ENCODE results near the gene NR2F1.

The NR2F1 gene

DNA sequence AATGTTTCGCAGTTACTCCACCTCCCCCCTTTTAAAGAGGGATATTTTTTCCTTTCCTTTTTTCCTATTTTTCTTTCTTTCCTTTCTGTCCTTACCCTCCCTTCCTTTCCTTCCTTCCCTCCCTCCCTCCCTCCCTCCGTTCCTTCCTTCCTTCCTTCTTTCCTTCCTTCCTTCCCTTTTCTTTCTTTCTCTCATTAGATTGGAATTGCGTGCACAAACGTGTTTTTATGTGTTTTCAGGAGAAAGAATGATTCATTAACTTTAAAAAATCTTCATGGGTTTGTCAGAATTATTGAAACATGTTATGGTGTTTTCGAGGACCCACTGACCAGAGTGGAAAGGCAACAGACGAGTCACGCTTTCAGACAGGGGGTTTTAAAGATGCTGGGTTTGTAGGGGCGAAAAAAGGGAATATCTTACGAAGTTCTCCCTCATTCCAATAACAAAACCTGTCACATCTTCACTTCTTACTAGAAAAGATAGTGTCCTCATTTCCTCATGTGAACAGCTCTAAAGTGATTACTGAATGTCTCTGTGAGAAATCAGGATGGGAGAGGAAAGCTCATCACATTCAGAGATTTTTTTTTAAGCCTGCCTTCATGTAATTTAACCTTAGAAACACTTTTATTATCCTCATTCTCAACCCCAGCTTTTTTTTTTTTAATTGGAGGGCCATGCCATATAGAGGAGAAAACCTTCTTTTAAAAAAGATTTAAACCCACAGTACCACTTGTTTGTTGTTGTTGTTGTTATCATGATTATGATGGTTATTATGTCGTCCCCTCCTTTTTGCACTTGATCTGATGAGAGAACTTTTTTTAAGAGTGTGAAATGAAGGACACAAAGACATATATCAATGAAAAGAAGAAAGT lies 21.9 kb downstream of the NR2F1 start:
- DNase-seq = no peak

DNA sequence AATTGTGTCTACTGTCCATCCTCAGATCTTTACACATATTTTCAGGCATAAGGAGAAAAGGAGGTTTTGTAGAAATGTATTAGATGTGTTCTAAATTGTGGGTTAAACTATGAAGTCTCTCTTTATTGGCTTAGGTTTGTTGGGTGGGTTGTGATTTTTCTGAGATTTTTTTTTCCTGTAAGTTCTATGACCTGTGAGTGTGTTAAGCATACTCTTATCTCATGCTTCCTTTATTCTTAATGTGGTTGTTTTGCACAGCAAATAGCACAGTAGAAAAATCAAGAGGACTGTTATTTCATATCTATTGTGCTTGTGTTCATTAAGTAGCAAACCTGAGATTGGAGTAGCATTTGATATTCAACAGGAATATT lies 23.3 kb downstream of the NR2F1 start:
- no peak for DNase-seq

DNA sequence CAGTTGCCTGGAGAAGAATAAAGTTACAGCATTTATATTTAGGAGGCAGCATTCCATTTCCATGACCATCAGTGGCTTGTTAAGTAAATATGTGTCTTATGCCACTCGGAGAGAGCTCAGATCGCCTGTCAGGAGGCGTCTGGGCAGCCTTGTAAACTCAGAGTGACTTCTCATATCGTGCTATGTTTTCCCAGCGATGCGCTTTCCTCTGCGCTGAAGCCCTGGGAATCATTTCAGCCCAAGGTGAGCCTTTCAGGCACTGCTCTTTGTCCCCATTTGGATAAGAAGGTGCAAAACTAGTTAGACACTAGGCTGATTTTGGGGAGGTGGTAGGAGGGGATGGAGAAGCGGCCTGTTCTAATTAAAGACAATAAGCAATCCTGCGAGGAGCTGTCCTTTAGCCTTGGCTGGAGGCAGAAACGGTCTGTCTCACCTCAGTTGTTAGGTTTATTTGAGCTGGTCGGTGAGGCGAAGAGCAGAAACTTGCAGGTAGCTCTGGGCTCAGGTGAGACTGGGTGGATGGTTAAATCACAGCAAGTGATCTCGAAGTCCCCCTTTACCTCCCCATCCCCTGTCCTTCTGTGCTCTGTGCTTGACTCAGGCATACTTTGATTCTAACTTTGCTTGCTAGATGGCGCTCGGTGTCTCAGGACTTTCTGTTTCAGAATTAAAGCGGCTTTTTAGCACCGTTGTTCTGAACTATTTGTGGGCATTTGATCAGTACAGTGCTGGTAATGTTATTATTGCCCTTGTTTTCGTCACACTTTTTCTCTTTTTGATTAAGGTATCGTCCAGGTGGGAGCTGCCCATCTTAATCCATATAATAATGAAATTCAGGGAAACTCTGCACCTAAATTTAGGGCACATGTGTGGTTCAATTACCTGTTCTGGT lies 24.6 kb downstream of the NR2F1 start:
- DNase-seq = no peak

DNA sequence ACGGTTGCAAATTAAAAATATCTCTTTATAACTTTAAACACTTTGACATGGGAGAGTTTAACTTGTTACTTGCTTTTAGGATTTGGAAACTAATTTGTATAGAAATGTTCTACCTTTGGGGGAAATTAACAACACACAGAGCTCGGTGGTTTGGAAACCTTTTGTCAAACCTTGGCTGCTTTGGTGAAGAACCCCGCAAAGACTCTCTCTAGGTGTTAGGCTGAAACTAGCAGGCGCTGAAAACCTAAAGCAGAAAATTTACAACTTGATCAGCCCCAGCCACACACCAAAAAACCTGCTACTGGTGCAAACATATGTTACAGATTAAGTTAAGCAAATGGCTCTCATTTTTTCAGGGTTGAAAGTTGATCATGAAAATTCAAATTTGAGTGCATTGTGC lies 25.8 kb downstream of the NR2F1 start:
- DNase-seq = no peak

DNA sequence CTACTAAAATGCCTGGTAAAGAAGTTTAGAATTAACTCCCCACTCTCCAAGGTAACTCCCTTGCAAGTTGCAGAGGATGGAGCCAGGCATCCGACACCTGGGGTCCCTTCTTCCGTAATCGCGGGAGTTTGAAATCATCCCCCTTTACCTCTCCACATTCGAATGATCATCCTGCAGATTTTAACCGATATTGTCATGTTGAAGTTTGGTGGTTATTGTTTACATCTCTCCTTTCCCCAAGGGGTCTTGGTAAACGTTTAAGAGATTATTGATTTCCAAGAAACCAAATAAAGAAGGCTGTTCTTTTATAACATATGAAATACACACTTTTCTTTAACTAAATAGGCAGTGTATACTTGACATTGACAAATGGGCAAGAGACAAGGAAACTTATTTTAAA lies 26.7 kb downstream of the NR2F1 start:
- no peak for DNase-seq

DNA sequence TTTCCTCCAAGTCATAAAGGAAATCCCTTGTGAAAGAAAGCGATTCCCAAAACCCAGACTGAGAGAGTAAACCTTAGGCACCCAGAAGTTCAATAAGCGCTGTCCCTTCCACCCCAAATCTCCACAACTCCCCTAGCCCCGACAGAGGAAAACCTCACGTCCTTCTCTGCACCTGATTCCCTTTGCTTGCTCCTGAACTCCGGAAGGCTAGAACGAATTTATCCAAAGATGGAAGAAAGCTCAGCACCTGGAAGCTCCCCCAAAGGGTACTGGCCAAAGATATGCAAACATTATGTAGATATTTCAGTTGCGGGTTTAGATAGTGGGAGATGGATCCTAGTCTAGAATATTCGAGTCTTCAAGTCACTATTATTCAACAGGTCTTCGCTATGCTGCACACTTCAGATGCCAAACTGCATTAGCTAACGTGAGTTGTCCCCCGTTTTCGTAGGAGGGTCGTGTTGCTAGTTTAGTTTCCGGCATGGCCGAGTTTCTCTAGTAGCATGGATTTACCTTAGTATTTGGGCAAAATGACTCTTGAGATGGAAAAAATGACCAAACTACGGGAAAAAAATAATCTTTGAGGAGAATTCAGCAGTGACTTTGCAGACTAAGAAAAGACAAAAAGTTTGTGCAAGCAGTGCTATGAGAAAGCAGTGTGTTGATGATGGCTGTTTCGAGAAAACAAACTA lies 27.7 kb downstream of the NR2F1 start:
- no peak for DNase-seq

DNA sequence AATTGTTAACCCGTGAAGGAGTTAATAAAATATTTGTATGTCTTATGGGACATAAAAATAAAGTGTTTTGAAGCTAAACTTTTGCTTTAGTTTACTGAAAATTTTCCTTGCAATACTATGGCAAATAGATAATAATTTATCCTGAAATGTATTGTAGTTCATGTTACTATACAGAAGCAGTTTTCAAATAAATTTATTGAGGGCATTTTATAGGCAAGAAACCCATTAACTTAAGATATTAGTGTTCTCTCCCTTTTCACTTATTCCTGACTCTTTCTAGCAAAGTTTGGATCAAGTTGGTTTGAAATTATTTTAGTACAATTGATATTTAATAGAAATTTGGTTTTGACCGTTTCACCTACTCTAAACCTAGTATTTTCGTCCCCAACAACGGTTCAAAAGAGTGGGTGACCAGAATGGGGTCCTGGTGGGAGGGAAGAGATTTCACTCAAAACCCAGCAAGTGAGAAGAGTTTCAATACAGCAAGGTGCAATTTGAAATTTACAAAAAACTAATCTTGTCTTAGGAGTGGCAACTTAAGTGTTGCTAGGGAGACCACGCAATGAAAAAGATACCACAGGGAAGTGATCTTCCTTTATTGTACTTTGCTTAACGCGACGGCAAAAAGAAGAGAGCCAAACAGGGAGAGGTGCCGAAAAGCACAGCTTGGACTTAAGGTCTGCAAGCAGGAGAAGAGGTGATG lies 28.4 kb downstream of the NR2F1 start:
- DNase-seq = no peak

DNA sequence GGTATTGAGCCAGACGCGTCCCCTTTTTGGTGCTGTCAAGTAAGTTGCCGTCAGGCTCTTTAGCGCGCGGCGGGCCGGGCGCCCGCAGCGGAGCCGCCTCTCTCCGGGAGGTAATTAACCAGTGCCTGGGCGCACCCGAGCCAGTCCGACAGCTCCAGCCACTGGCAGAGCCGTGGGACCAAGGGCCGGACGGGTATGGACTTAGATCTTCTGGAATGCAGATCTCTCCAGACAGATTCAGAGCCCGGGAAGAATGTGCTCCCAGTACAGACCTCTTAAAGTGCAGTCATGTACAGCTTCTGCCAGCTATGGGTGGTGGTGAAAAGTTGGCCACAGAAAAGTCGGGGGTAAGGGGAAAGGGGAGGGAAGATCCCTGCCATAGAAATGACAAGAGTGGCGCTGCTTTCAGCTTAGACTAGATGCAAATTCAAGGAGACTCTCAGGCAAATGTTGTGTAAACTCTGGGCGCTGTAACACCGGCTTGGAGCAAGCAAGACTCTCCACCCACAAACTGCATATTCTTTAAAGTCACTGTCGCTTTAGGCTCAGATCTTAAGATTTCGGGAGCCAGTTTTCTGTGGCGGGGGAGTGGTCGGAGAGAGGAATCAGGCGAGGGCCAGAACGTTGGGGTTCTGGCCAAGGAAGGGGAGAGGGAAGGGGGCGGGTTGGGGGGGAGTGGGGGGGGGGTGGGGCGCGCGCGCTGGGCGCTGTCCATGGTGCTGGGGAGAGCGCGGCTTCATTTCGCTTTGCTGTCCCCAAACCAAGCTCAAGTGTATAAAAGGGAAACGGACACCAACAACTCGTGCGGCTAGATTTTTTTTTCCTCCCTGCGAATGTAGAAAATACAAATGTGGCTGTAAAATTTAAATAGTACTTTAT lies 29.2 kb downstream of the NR2F1 start:
- no peak for DNase-seq

DNA sequence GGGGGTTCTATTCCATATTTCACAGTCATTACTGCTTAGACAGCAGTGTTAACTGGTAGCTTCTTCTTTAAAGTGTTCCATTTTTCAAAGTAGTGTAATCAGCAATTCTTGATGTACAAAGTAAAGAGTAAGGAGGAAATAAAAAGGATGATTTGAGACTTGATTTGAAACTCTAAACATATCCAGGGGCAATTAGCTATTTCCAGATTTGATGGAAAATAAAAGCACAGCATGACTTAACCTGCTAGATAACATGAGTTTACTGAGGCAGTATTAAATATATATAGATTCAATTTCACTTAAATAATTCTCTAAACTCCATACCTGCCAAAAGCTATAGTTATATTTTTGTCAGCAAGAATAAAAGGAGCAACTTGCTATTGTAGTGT lies 29.8 kb downstream of the NR2F1 start:
- DNase-seq = no peak

DNA sequence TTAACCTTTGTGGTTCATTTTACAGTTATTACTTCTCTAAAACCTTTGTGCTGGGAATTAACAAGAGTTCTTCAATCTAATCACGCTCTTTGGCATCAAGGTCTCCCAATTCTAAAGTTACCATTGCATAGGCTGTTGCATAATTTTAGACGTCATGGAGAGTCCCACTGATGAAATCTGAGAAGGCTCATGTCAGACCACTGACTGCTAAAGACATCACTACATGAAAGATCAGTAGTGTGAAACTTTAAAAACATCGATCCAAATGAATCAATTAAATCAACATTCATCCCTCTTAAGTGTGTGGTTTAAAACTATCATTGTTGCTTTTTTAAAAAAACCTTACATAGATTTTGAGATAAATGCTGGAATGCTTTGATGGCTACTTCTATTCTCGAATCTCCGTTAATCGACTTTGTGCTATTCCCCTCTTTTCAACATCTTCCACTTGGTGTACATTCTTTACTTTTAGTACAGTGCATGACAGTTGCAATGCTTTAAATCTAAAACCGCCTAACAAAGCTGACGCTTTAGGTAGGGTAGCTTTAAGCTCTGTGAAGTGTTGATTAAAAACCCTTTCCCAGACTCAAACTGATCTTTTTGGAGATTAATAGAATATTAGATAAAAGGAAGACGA lies 33.6 kb downstream of the NR2F1 start:
- DNase-seq = no peak

DNA sequence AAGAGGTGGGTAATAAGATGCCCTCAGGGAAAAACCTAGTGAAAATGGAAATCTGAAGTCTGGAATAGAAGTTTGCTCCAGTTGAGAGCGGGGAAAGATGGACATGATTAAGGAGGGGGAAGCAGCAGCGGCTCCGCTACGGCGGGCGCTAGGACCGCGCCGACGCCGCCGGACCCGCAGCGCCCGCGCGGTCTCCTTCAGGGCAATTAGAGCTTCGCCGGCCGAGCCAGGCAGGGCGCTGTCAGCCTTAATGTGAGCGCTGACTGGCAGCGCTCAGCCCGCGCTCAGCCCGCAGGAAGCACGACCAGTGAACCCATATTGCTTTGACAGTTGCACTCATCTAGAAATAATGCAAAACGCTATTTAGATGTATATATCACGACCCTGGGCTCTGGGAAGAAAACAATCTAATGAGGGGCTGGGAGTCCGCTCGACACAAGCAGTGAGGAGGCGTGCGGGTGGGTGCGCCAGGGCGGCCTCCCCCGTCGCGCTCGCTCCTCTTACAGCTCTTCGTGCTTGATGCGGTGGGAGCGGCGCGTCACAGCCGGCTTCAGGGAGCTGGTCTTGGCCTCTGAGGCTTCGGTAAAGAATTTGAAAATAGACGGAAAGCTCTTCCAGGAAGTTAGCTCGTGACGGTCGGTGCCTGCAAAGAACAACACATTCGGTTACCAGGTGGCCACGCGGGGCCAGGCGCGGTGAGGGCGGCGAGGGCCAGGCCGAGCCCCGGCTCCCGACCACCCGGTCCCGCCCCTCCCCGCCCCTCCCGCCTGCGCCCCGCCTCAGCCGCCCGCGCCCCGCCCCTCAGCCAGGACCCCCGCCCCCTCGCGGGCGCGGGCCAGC lies 37.7 kb downstream of the NR2F1 start:
- DNase-seq = peak; percentile 86

DNA sequence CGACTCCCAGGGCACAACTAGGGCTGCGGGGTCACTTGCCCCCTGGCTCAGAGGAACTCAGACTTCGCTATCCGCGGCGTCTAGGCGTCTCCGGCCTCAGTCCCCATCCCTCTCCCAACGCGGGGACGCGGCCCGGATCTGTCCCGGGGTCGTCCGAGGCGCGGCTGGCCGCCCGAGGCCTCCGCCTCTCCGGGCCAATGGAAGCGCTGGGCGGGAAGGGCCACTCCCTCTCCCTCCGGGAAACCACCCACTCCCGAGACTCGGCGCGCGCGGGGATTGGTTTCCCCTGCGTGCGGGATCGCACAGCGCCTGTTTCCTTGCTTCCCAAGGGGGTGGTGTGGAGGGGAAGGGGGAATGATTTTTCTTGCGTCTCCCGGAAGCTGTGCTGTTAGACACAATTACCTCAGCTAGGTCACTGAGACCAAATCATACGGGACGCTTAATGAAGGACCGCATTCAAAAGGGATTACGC lies 38.3 kb downstream of the NR2F1 start:
- peak; percentile 91 for DNase-seq

DNA sequence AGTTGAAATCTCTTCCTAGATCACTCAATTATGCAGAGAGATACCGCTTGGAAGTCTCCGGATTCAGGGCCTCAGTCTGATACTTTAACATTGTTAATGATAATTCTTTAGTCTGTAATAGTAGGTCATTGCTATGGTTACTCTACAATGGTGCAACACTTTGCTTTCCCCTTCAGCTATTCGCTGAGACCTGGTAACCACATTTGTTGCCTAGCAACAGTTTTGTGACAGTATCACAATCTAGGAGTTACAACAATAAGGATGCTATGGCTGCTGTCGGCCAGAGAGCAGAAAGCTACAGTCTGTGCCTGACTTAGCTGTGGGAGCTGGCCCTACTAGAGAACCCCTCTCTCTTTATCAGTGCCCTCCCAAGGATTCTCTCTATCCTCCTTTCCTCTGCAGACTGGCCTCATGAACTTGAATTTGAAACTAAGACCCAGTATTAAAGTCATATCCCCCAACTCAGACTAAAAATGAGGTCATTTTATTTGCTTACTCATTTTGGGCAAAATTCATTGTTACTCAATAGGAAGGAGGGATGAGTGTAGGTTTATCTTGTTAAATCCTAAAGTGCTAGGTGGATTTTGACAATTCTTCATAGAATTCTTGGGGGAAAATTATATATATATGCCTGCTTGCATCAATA lies 39.3 kb downstream of the NR2F1 start:
- DNase-seq = peak; percentile 83

DNA sequence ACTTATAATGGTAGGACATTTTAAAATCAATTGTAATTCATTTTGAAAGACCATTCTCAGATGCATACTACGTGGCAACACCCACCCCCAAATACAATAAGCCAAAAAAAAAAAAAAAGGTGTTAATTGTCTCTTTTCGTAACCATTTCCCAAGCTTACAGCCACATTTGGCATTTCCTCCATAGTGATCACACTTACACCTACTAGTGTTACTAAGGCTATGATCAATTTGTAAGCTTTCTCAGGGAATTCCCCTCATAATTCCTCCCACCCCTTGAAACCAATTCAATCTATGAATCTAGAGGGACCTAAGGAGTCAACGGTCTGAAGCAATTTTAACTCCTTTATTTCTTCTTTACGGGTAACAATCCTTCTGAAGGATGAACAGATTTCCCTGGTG lies 40.1 kb downstream of the NR2F1 start:
- no peak for DNase-seq

DNA sequence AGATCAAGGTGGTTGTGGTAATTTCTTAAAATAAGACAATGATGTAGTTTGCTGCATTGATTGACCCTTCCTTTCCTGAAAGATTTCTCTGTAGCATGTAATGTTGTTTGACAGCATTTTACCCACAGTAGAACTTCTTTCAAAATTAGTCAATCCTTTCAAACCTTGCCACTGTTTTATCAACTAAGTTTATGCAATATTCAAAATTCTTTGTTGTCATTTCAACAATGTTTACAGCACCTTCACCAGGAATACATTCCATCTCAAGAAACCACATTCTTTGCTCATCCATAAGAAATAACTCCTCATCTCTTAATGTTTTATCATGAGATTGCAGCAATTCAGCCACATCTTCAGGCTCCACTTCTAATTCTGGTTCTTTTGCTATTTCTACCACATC lies 43.8 kb downstream of the NR2F1 start:
- no peak for DNase-seq

DNA sequence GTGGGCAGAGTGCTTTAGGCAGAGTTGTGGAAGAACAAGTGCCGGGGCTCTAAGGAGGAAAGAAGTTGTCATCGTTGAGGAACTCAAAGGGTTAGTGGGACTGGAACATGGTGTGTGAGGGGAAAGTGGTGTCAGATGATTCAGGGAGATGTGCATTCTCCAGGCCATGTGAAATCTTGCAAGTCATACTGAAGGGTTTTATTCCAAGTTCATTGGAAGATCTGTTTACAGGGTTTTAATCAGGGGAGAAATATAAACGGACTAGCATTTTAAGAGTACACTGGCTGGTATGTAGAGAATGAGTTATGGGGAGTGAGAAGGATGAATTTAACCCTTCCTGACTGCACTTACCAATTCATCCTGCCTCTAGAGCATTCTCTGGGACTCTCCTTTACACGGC lies 49.3 kb downstream of the NR2F1 start:
- DNase-seq = no peak

DNA sequence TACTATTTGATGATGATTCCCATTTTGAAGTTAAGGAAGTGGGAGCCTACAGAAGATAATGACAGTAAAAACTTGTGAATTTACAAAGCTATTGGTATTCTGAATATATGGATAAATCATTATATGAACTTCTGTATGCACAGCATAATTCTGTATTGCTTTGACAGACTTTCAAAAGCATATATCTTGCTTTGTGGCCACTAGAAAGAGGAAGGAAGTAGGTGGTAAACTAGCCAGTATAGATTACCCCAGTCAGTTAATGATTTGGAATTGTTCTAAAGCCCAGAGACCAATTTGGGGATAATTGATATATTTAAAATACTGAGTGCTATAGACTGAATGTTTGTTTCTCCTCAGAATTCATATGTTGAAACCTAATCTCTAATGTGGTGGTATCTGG lies 53.0 kb downstream of the NR2F1 start:
- no peak for DNase-seq

DNA sequence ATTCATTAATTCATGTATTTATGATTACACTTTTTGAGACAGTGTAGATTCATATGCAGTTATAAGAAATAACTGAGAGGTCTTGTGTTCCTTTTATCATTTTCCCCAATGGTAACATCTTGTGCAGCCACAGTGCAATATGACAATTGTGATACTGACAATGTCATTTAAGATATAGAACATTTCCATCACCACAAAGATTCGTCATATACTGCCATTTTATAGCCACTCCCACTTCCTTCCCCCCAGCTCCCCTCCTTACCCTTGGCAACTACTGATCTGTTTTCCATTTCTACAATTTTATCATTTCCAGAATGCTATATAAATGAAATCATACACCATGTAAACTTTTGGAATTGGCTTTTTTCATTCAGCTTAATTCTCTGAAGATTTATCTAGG lies 53.8 kb downstream of the NR2F1 start:
- no peak for DNase-seq

DNA sequence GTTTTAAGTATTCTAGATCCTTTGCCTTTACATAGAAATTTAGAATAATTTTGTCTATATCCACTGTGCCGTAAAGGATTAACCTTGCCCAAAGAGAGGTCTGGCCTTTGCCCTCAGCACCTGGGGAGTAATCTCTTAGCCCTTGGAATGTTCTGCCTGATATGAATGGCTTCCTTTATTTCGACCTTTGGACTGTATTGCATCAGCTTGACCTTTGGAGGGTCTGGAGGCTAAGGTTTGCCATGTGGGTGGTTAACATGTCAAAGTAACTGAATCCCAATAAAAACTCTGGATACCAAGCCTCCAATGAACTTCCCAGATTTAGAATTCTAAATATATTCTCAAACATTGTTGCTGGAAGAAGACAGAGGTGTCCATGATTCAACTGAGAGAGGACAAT lies 54.7 kb downstream of the NR2F1 start:
- DNase-seq = no peak

DNA sequence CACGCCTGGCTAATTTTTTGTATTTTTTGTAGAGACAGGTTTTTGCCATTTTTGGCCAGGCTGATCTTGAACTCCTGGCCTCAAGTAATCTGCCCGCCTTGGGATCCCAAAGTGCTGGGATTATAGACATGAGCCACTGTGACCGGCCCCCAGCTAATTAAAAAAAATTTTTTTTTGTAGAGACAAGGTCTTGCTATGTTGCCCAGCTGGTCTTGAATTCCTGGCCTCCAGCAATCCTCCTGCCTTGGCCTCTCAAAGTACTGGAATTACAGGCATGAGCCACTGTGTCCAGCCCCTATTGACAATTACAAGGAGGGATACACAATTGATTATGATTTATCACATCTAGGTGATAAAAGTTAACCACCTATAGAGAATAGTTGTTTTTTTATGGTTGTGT lies 59.5 kb downstream of the NR2F1 start:
- DNase-seq = no peak
